RPMI8226 (cell line): Measurements from ENCODE around the gene PTGIR.
"Not testable (repeated sequence)": the region's sequence is repeated elsewhere in the genome, so short reads cannot be mapped to it uniquely, and the experiment has no call there.

ENCODE experiments used
- DNase-seq: peaks from one replicate; pipeline ENCODE4 v3.0.0-alpha.2; 2015

PTGIR gene

DNA sequence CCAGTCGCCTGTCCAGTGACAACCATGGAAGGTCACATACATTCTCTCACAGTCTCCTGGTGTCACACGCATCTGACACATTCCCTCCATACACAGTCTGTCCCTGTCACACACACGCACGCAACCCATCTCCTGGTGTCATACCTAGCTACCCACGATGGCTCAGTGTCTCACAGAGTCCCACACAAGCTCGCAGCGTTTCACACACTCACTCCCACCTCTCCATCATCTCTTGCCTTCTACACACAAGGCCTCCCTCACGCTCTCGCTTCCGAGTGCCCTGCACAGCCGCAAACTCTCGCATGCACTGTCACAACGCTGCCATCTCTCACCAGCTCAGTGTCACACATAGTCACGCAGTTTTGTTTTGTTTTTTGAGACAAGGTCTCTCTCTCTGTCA lies 12.3 kb upstream of the PTGIR start:
- no peak for DNase-seq

DNA sequence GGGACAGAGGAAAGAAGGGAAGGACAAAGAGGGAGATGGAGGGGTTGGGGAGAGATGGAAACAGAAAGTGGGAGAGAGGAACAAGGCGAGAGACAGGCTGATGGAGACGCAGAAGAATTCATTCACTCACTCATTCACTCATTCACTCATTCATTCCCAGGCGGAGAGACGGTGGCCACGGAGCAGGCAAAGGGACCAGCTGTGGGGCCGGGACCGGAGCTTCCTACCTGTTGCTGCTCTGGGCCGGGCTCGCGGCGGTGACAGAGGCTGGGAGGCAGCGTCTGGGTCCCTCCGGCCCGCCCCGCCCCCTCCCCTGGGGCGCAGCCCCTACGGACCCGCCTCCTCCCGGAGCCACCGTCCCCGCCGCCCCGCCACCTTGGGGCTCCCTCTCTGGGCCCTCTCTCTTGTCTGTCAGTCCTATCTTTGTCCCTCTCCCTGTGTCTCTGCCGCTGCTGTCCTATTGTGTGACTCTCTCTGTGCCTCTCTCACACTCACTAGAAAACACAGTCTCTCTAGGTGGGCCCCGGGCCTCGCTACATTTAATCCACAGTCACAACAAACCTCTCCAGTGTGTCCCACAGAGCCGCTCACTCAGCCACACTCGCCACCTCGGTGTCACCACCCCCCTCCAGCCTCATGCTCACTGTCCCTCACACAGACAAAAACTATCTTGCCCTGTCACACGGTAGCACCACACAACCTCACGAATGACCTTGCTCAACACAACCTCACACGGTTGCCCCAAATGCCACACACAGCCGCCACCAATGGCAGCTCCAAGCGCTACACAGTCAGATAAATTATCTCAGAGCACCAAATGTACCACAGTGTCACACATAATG lies 11.3 kb upstream of the PTGIR start, which contains the start of gene GNG8:
TSS of gene GNG8 (minus strand) at position 283 of the 842 bp plus-strand sequence. CDS start 1,520 bp downstream, outside the sequence.
- DNase-seq = no peak

DNA sequence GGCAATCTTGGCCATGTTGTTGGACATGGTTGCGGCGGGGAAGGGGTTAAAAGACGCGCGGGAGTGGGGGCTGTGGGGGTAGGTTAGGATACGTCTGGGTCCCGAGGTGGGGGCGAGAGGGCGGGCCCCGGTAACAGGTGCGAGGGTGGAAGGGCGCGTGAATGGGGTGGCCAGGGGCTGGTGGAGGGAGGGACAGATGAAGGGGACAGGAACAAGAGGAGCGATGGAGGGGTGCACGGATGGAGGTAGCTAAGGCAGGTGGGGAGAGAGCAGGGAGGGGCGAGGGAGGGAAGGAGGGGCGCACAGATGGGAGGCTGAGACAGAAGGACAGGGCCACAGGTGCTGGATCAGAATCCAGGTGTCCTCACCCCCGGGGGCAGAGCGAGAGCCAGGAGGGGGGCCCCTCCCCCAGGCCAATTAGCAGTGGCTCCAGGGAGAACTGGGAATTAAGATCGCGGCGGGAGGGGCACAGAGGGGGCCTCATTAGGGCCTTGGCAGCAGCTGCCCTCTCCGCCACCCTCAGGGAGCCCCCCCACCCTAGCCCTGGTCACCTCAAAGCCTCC lies 9.8 kb upstream of the PTGIR start:
- no peak for DNase-seq

DNA sequence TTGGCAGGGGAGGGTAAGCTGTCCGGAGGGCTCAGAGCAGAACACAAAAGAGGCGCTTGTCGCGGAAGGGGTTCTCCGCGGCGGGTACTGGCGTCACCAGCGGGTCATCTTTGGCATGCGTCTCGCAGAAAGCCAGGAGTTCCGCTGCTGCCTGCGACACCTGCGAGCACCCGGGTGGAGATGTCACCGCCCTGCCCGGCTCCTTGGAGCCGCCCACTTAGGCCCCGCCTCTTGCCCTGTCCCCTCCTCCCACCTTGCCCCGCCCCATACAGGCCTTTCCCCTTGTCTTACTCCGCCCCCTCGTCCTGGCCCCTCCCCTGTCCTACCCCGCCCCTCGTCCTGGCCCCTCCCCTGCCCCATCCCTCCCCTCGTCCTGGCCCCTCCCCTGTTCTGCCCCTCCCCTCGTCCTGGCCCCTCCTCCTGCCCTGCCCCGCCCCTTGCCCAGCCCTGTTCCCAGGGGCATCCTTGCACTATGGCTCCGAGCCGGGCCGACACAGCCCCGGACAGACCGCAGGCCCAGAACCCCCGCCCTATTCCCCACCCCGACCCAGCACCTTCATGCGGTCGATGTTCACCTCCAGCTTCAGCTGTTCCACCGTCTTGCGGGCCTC lies 9.3 kb upstream of the PTGIR start:
- peak; percentile 89 for DNase-seq

DNA sequence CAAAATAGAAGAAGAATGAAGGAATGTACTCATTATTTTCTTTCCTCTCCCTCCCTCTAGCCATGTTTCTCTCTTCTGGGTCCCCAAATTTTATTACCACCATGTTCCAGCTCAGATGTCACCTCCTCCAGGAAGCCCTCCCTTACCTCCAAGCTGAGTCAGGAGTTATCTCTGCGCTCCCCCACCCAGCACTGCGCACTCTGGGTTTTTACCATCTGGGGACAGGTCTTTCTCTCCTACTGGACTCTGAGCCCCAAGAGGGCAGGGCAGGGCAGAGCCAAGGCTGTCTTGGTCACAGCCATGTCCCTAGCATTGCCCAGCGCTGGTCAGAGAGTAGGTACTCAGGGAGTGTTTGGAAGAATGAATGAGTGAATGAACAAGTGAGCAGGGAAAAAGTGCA lies 8.2 kb upstream of the PTGIR start:
- no peak for DNase-seq

DNA sequence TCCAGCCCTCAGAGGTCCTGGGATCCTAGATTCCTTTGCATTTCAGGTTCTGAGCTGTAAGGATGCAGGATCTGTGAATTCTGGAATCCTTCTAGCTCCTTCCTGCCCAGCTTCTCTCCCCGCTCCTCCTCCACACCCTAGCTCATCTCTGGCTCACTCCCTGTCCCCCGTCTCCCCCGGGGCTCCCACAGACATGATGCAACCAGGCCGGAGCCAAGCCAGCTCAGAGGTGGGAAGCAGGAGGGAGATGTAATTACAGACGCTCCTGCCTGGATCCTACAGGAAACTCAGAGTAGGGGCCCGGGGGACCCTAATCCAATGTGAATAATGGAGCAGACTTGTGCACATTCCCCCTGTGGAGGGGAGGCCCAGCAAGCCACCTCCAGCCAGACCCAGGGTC lies 6.6 kb upstream of the PTGIR start:
- no peak for DNase-seq

DNA sequence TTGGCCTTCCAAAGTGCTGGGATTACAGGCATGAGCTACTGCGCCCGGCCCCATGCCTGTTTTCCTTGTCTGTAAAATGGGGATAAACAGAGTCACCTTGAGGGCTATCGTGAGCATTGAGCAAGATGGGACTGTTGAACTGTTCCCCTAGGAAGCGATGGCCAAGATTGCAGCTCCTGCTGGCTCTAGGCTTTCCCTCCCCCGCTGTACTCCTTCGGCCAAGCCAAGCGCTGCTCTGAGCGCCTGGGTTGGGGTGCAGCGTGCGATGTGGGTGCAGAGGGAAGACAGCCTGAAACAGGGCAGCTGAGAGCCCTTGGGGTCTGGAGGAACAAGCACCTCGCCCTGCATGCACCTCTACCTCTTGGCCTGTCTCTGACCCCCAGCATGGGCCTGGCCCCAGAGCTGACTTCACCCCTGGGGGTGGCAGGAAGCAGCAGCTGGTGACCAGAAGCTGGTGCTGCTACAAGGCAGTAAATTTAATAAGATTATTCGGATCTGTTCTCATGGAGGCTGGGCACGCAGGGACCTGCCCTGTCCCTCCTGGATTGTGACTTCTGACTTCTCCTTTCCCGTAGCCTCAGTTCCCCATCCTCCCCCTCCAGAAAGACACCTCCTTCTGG lies 5.8 kb upstream of the PTGIR start:
- DNase-seq = no peak

DNA sequence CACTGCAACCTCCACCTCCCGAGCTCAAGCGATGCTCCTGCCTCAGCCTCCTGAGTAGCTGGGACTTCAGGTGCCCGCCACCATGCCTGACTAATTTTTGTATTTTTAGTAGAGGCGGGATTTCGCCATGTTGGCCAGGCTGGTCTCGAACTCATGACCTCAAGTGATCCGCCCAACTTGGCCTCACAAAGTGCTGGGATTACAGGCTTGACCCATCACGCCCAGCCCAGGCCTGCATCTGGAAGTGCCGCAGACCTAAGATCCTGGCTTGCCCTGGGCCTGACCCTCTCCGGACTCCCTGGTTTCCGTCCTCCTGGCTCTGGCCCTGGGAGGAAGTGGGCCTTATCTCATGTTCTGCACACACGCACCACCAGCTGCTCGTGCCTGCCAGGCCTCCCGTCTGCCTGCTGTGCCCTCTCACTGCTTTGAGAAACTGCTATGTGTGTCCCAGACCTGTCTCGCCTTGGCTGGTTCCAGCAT lies 4.7 kb upstream of the PTGIR start:
- no peak for DNase-seq

DNA sequence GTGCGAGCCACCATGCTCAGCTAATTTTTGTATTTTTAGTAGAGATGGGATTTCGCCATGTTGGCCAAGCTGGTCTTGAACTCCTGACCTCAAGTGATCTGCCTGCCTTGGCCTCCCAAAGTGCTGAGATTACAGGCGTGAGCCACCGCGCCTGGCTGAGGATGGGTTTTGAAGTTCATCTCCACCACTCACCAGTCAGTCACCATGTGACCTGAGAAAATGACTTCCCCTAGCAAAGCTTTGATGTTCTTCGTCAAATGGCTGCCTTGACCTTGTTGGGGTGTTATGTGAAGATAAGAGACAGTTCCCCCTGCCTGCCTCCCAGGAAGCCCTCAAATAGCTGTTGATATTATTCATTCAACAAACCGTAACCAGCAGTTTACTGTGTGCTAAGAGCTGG lies 4.1 kb upstream of the PTGIR start:
- not testable (repeated sequence) for DNase-seq

DNA sequence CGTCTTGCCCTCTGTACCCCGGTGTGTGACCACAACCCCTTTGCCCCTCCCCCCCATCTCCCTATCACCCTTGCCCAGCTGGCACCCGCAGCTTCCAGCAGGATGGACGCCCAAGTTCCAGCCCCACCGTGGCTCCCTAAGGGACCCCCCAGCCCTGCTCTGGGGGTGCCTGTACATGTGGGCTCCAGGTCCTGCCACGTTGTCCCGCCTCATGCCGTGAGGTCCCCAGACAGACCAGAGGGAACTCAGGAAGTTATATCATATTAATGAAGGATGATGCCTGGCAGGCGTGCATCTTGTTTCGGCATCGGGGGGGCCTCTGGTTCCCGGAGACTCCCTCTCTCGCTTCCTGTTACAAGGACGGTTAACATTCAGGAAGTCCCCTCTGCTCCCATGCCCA lies 1.6 kb upstream of the PTGIR start:
- DNase-seq = no peak

DNA sequence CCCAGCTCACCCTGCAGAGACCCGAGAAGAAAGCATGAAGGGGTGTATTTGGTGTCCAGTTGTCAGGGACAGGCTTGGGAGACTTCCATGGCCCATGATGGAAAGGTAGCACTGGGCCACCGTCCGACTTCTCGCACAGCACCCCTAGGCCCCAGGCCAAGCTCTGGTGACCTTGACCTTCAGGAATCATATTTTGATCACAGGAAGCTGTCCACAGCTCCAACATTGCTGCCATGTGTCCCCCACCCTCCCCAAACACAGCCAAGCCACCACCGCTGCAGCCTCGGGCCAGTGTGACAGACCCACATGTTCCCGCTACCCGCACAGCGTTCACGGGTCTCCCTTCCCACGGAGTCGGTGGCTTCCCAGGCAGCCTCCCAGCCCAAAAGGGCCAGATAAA lies 842 bp upstream of the PTGIR start:
- DNase-seq = no peak

DNA sequence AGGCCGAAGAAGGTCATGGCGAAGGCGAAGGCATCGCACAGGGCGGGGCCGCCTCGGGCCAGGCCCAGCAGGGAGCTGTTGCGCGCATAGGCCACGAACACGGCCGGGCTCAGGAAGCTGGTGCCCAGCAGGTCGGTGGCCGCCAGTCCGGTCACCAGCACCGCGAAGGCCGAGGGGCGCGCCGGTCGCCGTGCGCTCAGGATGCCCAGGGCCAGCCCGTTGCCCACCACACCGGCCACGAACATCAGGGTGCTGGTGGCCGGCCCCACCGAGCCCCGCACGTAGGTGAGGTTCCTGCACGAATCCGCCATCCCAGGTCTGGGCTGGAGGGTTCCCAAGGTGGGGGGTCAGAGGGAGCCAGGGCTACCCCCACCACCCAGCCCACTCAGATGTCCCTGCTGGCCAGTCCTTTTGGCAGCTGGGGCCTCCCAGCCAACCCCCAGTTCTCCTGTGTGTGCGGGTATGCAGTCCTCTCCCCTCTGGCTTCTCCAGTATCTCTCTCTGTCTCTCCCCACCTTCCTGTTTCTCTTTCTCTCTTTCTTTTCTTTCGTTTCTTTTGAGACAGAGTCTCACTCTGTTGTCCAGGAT lies 880 bp downstream of the PTGIR start:
- no peak for DNase-seq

DNA sequence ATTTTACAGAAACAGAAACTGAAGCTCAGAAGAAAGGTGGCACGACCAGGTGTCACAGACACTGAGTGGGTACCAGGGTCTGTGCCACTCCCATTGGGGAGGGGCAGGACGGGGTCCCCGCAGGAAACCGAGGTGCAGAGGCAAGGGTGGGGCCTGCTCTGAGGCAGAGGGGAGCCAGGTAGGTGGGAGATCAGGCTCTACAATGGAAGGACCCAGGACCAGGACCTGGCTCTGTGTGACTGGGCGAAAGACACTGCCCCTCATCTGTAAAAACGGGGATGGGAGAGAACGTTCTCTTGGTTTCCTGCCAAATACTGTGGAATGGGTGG lies 2.8 kb downstream of the PTGIR start:
- no peak for DNase-seq

DNA sequence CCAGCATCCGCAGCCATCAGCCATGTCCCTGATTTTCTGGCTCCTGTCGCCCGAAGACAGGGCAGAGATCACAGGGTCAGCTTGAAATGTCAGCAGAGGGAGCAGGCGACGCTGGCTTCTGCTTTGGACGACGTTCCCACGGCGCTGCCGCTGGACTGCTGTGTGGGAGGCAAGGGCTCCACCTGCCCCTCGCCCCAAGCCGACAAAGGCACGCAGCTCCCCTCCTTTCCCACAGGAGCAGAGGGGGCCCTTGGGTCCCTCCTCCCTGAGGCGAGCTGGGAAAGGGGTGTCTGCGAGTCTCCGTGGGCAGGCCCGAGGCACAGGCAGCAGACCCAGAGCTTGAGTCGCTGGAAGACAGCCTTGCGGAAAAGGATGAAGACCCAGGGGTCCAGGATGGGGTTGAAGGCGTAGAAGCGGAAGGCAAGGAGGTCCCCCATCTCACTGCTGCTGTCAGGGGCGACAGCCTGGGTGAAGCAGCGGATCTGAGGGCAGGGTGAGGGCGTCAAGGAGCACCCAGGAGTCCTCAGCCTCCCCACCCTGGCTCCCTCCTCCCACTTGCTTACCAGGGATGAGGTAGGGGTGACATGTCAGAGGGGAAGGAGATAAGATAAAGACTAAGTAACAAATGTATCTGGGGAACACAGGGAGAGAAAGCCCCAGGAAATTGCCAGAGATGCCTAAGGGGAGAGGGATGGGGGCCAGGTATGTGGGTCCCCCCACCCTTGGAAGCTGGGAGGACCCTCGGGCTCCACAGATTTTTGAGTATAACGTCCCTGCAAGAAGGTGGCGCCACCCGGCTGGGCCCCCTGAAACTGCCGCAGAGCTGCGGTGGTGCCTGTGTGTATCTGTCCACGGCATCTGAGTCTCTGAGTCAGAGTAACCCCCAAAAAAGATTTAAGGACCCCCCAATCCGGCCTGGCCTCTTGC lies 3.4 kb downstream of the PTGIR start:
- DNase-seq = no peak

DNA sequence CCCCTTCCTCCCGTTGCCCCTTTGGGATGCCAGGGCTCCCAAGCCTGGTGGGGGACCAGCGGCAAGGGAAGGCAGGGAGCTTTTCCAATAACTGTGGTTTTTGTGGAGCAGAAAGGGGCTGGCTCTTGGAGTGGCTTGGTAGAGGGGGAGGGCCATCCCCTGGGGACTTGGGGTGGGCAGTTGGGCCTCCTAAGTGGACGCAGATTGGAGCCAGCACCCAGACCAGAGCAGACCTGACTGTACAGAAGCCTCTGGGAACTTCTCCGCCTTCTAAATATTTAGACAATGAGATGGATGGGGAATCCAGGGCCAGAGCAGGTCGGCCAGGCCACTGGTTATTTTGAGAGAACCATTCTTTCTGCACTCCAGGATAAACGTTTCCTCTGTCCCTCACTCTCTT lies 4.2 kb downstream of the PTGIR start:
- DNase-seq = no peak

DNA sequence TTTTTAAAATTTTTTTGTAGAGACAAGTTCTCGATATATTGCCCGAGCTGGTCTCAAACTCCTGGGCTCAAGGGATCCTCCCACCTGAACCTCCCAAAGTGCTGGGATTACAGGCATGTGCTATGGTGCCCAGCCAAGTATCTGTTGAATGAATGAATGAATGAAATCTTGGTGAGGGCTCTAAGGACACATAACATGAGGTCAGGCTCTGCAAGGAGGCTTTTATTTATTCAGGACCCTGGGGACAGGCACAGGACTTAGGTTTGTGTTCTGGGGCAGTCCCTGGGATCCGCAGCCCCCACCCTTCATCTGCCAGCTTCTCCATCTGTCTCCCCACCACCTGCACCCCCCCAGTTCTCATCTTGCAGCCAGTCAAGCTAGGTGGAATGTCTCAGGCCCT lies 4.6 kb downstream of the PTGIR start:
- no peak for DNase-seq

DNA sequence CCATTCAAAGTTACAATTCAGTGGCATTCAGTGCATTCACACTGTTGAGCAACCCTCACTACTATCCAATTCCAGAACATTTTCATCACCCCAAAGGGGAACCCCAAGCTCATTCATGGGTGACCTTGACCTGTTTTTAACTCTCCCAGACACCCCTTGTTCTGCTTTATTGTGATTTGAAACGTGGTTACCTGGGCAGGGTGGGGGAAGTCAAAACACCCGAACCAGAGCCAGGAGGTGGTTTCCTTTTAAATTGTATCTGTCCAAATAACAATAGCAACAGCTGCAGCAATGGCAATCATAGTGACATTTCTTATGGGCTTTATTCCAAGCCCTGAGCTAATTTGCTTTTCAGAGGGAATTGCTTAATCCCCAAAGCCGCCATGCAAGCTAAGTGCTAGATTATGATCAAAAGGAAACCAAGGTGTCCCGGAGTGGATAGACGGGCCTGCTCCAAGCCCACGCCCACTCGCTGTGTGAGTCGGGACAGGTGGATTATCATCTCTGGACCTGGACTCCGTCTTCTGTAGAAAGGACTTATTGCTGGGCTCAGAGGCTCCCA lies 6.1 kb downstream of the PTGIR start:
- DNase-seq = no peak

DNA sequence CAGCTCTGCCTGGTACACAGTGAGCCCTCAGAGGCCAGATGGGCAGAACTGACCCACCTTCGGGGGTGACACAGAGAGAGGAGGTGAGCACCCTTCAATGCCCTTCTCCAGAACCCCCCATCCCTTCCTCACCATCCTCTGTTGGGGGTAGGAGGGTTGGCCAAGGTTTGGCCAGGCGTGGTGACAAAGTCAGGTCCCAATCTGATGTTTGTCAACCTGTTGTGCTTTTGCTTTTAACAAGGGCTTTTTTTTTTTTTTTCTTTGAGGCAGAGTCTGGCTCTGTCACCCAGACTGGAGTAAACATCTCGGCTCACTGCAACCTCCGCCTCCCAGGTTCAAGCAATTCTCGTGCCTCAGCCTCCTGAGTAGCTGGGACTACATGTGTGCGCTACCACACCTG lies 7.3 kb downstream of the PTGIR start:
- no peak for DNase-seq

DNA sequence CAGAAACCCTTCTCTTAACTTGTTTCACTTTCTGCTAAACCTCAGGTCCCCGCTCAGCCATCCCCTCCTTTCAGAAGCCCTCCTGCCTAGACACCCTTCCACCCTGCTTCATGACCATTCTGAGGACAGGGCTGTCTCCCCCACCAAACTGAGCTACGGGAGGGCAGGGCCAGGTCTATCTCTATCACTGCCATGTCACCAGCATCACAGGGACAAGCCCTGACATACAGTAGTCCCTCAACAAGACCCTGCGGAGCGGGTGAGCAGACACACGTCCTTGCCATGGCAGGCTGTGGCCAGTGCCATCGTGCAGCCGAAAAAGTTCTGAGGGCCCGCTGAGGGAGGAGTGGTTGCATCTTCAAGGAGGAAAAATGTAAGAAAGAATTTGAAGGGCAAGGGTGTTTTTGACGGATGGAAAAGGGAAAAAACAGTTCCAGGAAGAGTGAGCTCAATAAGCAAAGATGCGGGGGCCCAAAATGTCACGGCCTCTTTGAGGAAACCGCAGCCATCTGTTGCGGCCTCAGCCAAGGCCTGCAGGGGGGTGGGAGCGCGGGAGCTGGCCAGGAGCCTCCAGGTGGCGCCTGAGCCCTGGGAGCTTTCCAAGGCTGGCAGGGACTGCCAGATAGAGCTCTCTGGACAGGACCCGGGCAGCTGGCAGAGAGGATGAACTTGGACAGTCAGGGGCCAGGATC lies 8.1 kb downstream of the PTGIR start:
- DNase-seq = peak; percentile 71

DNA sequence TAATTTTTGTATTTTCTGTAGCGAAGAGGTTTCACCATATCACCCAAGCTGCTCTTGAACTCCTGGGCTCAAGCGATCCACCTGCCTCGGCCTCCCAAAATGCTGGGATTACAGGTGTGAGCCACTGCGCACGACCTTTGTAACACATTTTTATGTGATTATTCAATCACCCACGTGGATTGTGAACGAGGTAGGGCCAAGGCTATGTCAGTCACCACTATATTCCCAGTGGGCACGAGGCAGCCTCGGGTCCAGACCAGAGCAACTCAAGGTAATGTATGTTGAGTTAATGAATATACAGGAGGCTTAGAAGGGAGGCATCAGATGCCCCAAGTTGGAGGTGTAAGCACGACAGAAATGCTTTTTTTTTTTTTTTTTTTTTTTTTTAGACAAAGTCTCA lies 8.9 kb downstream of the PTGIR start:
- no peak for DNase-seq

DNA sequence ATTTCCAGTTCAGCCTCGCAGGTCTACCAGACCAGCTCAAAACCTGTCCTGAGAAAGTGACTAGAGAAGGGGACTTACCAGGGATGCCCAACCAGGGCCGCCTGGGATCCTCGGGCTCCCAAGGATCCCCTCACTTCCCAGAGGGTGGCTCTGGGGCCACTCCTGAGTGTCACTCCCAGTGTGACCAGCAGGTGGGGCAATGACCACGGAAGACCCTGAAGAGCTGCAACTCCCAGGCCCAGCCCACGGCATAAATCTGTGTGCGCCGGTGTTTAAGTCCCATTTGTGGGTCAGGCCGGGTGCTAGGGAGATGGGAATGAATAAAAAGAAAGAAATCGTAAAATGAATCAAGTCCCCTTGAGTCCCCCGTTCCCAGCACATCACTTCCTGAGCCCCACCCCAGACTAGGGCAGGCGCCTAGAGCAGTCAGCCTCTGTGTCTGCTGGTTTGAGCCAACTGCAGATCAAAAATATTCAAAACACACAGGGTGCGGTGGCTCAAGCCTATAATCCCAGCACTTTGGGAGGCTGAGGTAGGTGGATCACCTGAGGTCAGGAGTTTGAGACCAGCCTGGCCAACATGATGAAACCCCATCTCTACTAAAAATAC lies 10.7 kb downstream of the PTGIR start:
- peak; percentile 61 for DNase-seq
